HCT116 (cell line): Measurements from ENCODE around the gene TSPYL6.

Source experiments
- EZH2 ChIP-seq: fragments of 200-600 bp; sonication (generic); IDR thresholded peaks from 2 replicates; pipeline ENCODE4 v1.6.1; 2017; ENCODE audit warnings: antibody characterized with exemption, mixed run types
- JUND ChIP-seq: IDR thresholded peaks from 2 replicates; pipeline ENCODE4 v1.6.1; 2012
- POLR2A ChIP-seq: IDR thresholded peaks from 2 replicates; pipeline ENCODE4 v1.7.0; 2011; ENCODE audit warnings: borderline replicate concordance; ENCODE audit not compliant: insufficient read depth, insufficient read length; ENCODE audit errors: extremely low read depth
- POLR2AphosphoS5 ChIP-seq: IDR thresholded peaks from 2 replicates; pipeline ENCODE4 v1.6.1; 2011; ENCODE audit warnings: mild to moderate bottlenecking, low read depth, low read length, moderate library complexity
- RAD21 ChIP-seq: IDR thresholded peaks from 2 replicates; pipeline ENCODE4 v1.6.1; 2012; ENCODE audit warnings: low read depth, mild to moderate bottlenecking
- SIN3A ChIP-seq: IDR thresholded peaks from 2 replicates; pipeline ENCODE4 v1.6.1; 2012; ENCODE audit warnings: low read depth
- TCF7L2 ChIP-seq: IDR thresholded peaks from 2 replicates; pipeline ENCODE4 v1.7.0; 2011; ENCODE audit warnings: borderline replicate concordance, inconsistent platforms; ENCODE audit not compliant: insufficient read depth, insufficient read length; ENCODE audit errors: extremely low read depth
- YY1 ChIP-seq: IDR thresholded peaks from 2 replicates; pipeline ENCODE4 v1.6.1; 2011; ENCODE audit warnings: low read length, low read depth, moderate library complexity, mild to moderate bottlenecking; ENCODE audit not compliant: insufficient replicate concordance; ENCODE audit errors: extremely low read depth
- TF ChIP-seq, protein P1 (sequence below), 3 experiments: fragments of 200-600 bp in 1 of 3; sonication (generic) in 1 of 3; IDR thresholded peaks in 2 of 3; conservative IDR thresholded peaks in 1 of 3; 2 replicates each; pipeline ENCODE4 v1.5.1; 2012 to 2017; ENCODE audit warnings: low read depth in 2 of 3, low read length in 2 of 3, antibody characterized with exemption in 1 of 3, borderline replicate concordance in 1 of 3, control low read depth in 1 of 3, mild to moderate bottlenecking in 1 of 3, mixed read lengths in 1 of 3, mixed run types in 1 of 3, moderate library complexity in 1 of 3; ENCODE audit not compliant: insufficient read depth in 1 of 3
- TF ChIP-seq, protein P2 (sequence below): IDR thresholded peaks from 2 replicates; pipeline ENCODE4 v1.6.1; 2012

DNA sequence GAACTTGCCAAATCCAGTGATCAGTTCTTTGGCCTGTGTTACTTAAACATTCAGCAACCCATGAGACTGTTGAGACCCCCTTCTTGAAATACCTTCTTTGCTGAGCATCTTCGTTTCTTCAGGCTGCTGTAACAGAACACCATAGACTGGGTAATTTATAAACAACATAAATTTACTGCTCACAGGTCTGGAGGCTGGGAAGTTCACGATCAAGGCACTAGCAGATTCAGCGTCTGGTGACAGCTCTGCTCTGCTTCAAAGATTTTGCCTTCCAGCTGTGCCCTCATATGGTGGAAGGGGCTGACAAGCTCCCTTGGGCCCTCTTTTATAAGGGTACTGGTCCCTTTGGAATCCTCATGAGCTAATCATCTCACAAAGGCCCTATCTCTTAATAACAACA, 28.8 kb upstream of the TSPYL6 start:
- TF ChIP-seq, protein P1, sequence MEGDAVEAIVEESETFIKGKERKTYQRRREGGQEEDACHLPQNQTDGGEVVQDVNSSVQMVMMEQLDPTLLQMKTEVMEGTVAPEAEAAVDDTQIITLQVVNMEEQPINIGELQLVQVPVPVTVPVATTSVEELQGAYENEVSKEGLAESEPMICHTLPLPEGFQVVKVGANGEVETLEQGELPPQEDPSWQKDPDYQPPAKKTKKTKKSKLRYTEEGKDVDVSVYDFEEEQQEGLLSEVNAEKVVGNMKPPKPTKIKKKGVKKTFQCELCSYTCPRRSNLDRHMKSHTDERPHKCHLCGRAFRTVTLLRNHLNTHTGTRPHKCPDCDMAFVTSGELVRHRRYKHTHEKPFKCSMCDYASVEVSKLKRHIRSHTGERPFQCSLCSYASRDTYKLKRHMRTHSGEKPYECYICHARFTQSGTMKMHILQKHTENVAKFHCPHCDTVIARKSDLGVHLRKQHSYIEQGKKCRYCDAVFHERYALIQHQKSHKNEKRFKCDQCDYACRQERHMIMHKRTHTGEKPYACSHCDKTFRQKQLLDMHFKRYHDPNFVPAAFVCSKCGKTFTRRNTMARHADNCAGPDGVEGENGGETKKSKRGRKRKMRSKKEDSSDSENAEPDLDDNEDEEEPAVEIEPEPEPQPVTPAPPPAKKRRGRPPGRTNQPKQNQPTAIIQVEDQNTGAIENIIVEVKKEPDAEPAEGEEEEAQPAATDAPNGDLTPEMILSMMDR (IDR thresholded peaks at IDR 0.05 in 2 of 3, conservative IDR thresholded peaks at IDR 0.05 in 1 of 3; ENCODE audit: borderline replicate concordance in 1 of 3, insufficient read depth in 1 of 3, low read depth in 2 of 3, low read length in 2 of 3), result no peak
- TF ChIP-seq, protein P2, sequence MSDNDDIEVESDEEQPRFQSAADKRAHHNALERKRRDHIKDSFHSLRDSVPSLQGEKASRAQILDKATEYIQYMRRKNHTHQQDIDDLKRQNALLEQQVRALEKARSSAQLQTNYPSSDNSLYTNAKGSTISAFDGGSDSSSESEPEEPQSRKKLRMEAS, result no peak
- TF ChIP-seq POLR2A, result no peak
- no peak for TF ChIP-seq POLR2AphosphoS5
- TF ChIP-seq YY1, result no peak
- TF ChIP-seq JUND, result no peak
- TF ChIP-seq SIN3A, result no peak
- no peak for TF ChIP-seq EZH2
- TF ChIP-seq TCF7L2, result no peak
- TF ChIP-seq RAD21, result no peak
